Right lobe of liver (tissue), 4 donors: Measurements from ENCODE around the gene ZNF774.

Experiments used
- CTCF ChIP-seq, 4 donors: fragments of 200-600 bp in 3 of 4; fragments of 450-650 bp in 1 of 4; IDR thresholded peaks; one replicate each; pipeline versions ENCODE4 v1.5.1 to v1.8.0; 2016 to 2022; ENCODE audit warnings: antibody characterized with exemption in 4 of 4, mild to moderate bottlenecking in 2 of 4
- POLR2A ChIP-seq: fragments of 450-650 bp; IDR thresholded peaks from one replicate; pipeline ENCODE4 v1.6.1; 2017; ENCODE audit warnings: antibody characterized with exemption, mild to moderate bottlenecking
- donor health status: DM: no; HTN: no; CAD: no.
- donor health status: DM: no; HTN: no; CAD: no.
- donor health status: DM: no; HTN: yes; CAD: no.

- TF ChIP-seq CTCF (IDR thresholded peaks at IDR 0.05) (no peak), POLR2A (no peak)
Measured at GRCh38 chr15:90407336-90407735, 55.3 kb downstream of the ZNF774 start.
